ENCODE measurements around the gene ZFP92.

- TF ChIP-seq CTCF (conservative IDR thresholded peaks at IDR 0.05 in 1 of 2, IDR thresholded peaks at IDR 0.05 in 1 of 2; ENCODE audit: extremely low read depth in 1 of 2, insufficient read depth in 1 of 2, low read depth in 1 of 2, low read length in 2 of 2) (no peak), EZH2 (IDR thresholded peaks at IDR 0.05; ENCODE audit: borderline replicate concordance, low read length) (no peak)
Observed at GRCh38 chrX:153450949-153451277, 39.6 kb downstream of the ZFP92 start.

Data from mammary epithelial cell (primary cell).